Breast epithelium (tissue), 4 donors: Measurements from ENCODE around the gene FUT7. TPM values are rescaled to one million over a fixed set of nuclear protein-coding genes. Genes with fewer than 3 reads are reported as not detected.

ENCODE experiments used
- DNase-seq, 2 donors: peaks; one replicate each; pipeline ENCODE4 v3.0.0-alpha.2; 2019; ENCODE audit warnings: low spot score in 2 of 2
- H3K27ac ChIP-seq, 2 donors: fragments of 200-600 bp; sonication (generic) in 1 of 2; one replicate each; pipeline ENCODE4 v1.5.1; 2016 to 2019; ENCODE audit warnings: mild to moderate bottlenecking in 1 of 2
- H3K27me3 ChIP-seq, 2 donors: fragments of 200-600 bp; sonication (generic) in 1 of 2; one replicate each; pipeline versions ENCODE4 v1.5.1 to v1.6.0; 2017 to 2019; ENCODE audit warnings: control low read depth in 1 of 2, mild to moderate bottlenecking in 1 of 2
- H3K36me3 ChIP-seq: fragments of 200-600 bp; one replicate; pipeline ENCODE4 v1.5.1; 2019
- H3K4me1 ChIP-seq, 2 donors: fragments of 200-600 bp; sonication (generic); one replicate each; pipeline ENCODE4 v1.5.1; 2016 to 2019; ENCODE audit warnings: control low read depth in 1 of 2
- H3K4me3 ChIP-seq, 3 donors: fragments of 200-600 bp; sonication (generic); 1 replicate in 2 of 3; 2 replicates in 1 of 3; pipeline ENCODE4 v1.5.1; 2016 to 2019; ENCODE audit warnings: mild to moderate bottlenecking in 3 of 3, moderate library complexity in 2 of 3
- H3K9me3 ChIP-seq, 2 donors: fragments of 200-600 bp; sonication (generic) in 1 of 2; one replicate each; pipeline ENCODE4 v1.5.1; 2016 to 2019; ENCODE audit warnings: control low read depth in 1 of 2
- CTCF ChIP-seq, 3 donors: fragments of 450-650 bp; IDR thresholded peaks; one replicate each; pipeline ENCODE4 v1.5.1; 2016 to 2017; ENCODE audit warnings: antibody characterized with exemption in 3 of 3, mild to moderate bottlenecking in 3 of 3, moderate library complexity in 3 of 3
- POLR2A ChIP-seq: fragments of 450-650 bp; IDR thresholded peaks from one replicate; pipeline ENCODE4 v1.6.1; 2016; ENCODE audit warnings: antibody characterized with exemption, mild to moderate bottlenecking, moderate library complexity
- POLR2AphosphoS5 ChIP-seq, 3 donors: sonication (generic); formaldehyde crosslinking; IDR thresholded peaks; one replicate each; pipeline ENCODE4 v1.6.1; 2017; ENCODE audit warnings: antibody characterized with exemption in 3 of 3
- intact Hi-C: fragments of 100-400 bp; cut with DNase I; formaldehyde crosslinking; loops from one replicate; pipeline ENCODE4 v1.15.1; 2023; ENCODE audit warnings: low total_unique reads
- total RNA-seq, 3 donors: library from RNA; depleted of rRNA; stranded (reverse); fragments of >200 nt; gene quantifications; one replicate each; pipeline ENCODE4 v1.1.0, GENCODE V29; 2016

FUT7 gene
- total RNA-seq, 3 donors from 2014 or later = not detected

GRCh38 chr9:137001857-137002645 is 29.8 kb downstream of the FUT7 start:
- no peak for DNase-seq
- Histone ChIP-seq H3K4me3 (no peak overlapping the region), H3K27me3 (no peaks in the 10 kb centered on the region), H3K36me3 (no peaks in the 10 kb centered on the region), H3K9me3 (peaks cover 0 to 6% of the 10 kb centered on the region in 2 donors), H3K4me1 (no peaks in the 10 kb centered on the region), H3K27ac (no peak overlapping the region)
- no peak for TF ChIP-seq CTCF (IDR thresholded peaks at IDR 0.05)
- no peak for TF ChIP-seq POLR2AphosphoS5 (IDR thresholded peaks at IDR 0.05)
- no peak for TF ChIP-seq POLR2A
- intact Hi-C loops = no loop called here

- peak overlapping the region; percentile 17 to 25 for H3K27ac ChIP-seq
- H3K27me3 ChIP-seq = no peaks in the 10 kb centered on the region
- peaks cover 0 to 6% of the 10 kb centered on the region in 2 donors for H3K9me3 ChIP-seq
- TF ChIP-seq POLR2A = no peak
- TF ChIP-seq POLR2AphosphoS5 (IDR thresholded peaks at IDR 0.05) = no peak
- intact Hi-C loops = no loop called here
- no peak overlapping the region for H3K4me3 ChIP-seq
- DNase-seq = no peak
- peaks cover 3 to 15% of the 10 kb centered on the region in 2 donors for H3K4me1 ChIP-seq
- H3K36me3 ChIP-seq = no peaks in the 10 kb centered on the region
These were observed 31.5 kb downstream of the FUT7 start for GRCh38 chr9:137000177-137000930.

GRCh38 chr9:136997830-136998234 is 34.1 kb downstream of the FUT7 start:
- H3K9me3 ChIP-seq = no peaks in the 10 kb centered on the region
- H3K27ac ChIP-seq = no peak overlapping the region
- intact Hi-C loops = no loop called here
- H3K27me3 ChIP-seq = no peaks in the 10 kb centered on the region
- H3K36me3 ChIP-seq = no peaks in the 10 kb centered on the region
- no peak for DNase-seq
- TF ChIP-seq CTCF (IDR thresholded peaks at IDR 0.05) (no peak), POLR2A (no peak)
- H3K4me1 ChIP-seq = peaks cover 7 to 25% of the 10 kb centered on the region in 2 donors
- H3K4me3 ChIP-seq = no peak overlapping the region

- Histone ChIP-seq H3K4me1 (peaks cover 7 to 27% of the 10 kb centered on the region in 2 donors), H3K9me3 (no peaks in the 10 kb centered on the region), H3K4me3 (peak overlapping the region in 2 of 3 donors; percentile 47 to 62), H3K27me3 (no peaks in the 10 kb centered on the region), H3K27ac (peak overlapping the region; percentile 8 to 25), H3K36me3 (no peaks in the 10 kb centered on the region)
- DNase-seq = no peak
- intact Hi-C loops = no loop called here
- TF ChIP-seq POLR2AphosphoS5 (IDR thresholded peaks at IDR 0.05) (no peak), CTCF (IDR thresholded peaks at IDR 0.05) (no peak), POLR2A (no peak)
These were observed 34.5 kb downstream of the FUT7 start for GRCh38 chr9:136997371-136997770.

GRCh38 chr9:136996361-136997292 is 35.3 kb downstream of the FUT7 start, which contains the start of gene CLIC3:
TSS of gene CLIC3 (minus strand) at chr9:136996568. CDS start at chr9:136996543, 25 bp downstream.
- no peak for TF ChIP-seq POLR2AphosphoS5 (IDR thresholded peaks at IDR 0.05)
- no peak for TF ChIP-seq CTCF (IDR thresholded peaks at IDR 0.05)
- no peak for TF ChIP-seq POLR2A
- Histone ChIP-seq H3K27me3 (no peaks in the 10 kb centered on the region), H3K9me3 (no peaks in the 10 kb centered on the region), H3K36me3 (no peaks in the 10 kb centered on the region), H3K4me3 (peak within 1 kb of the TSS; percentile 0 to 62 (median 47)), H3K27ac (peak within 1 kb of the TSS; percentile 29 to 35), H3K4me1 (peaks cover 7 to 27% of the 10 kb centered on the region in 2 donors)
- DNase-seq = peak in 1 of 2 donors; percentile 37
- intact Hi-C loops = no loop called here
